ENCODE data around the gene PMP22. TPM values are rescaled to one million over a fixed set of nuclear protein-coding genes. Genes with fewer than 3 reads are reported as not detected.

The PMP22 gene
- total and polyA plus RNA-seq, 2 donors from 2014 or later: 37.0 to 73.6 TPM

GRCh38 chr17:15260376-15261257 lies 4.5 kb downstream of the PMP22 start:
- no peak for FAIRE-seq
- peak; percentile 90 to 96 (median 92) for DNase-seq
- peaks cover 5% of the 10 kb centered on the region for H3K27me3 ChIP-seq (ENCODE audit: control insufficient read depth, insufficient read depth, low read length)
- H3K9ac ChIP-seq (ENCODE audit: low read length in 3 of 3): peak overlapping the region; percentile 34 to 86 (median 52)
- H3K27ac ChIP-seq (ENCODE audit: low read depth in 2 of 2, low read length in 2 of 2): peak overlapping the region; percentile 86 to 90
- H3K9me3 ChIP-seq (ENCODE audit: control insufficient read depth in 2 of 3, insufficient read depth in 1 of 3, low read length in 3 of 3): no peaks in the 10 kb centered on the region
- H3K4me3 ChIP-seq (ENCODE audit: low read length in 3 of 3): peak overlapping the region; percentile 69 to 89 (median 82)
- peaks cover 0 to 17% (median 8%) of the 10 kb centered on the region in 3 donors for H3K4me1 ChIP-seq (ENCODE audit: control insufficient read depth in 2 of 3, insufficient read depth in 2 of 3, low read depth in 1 of 3, low read length in 3 of 3)
- no peaks in the 10 kb centered on the region for H3K36me3 ChIP-seq (ENCODE audit: control insufficient read depth in 2 of 3, insufficient read depth in 3 of 3, low read length in 3 of 3)
- intact Hi-C loops (cut with DNase I): no loop called here
- peak; percentile 77 for TF ChIP-seq CTCF (IDR thresholded peaks at IDR 0.05; ENCODE audit: borderline replicate concordance, extremely low read depth, insufficient read depth)

- Histone ChIP-seq H3K36me3 (ENCODE audit: control insufficient read depth in 2 of 3, insufficient read depth in 3 of 3, low read length in 3 of 3) (no peaks in the 10 kb centered on the region), H3K4me3 (ENCODE audit: low read length in 3 of 3) (peak overlapping the region in 1 of 3 donors; percentile 11), H3K9ac (ENCODE audit: low read length in 3 of 3) (no peak overlapping the region), H3K9me3 (ENCODE audit: control insufficient read depth in 2 of 3, insufficient read depth in 1 of 3, low read length in 3 of 3) (no peaks in the 10 kb centered on the region), H3K27ac (ENCODE audit: low read depth in 2 of 2, low read length in 2 of 2) (no peak overlapping the region), H3K27me3 (ENCODE audit: control insufficient read depth, insufficient read depth, low read length) (no peaks in the 10 kb centered on the region), H3K4me1 (ENCODE audit: control insufficient read depth in 2 of 3, insufficient read depth in 2 of 3, low read depth in 1 of 3, low read length in 3 of 3) (peaks cover 0 to 14% (median 8%) of the 10 kb centered on the region in 3 donors)
- FAIRE-seq: no peak
- DNase-seq: no peak
- no peak for TF ChIP-seq CTCF (IDR thresholded peaks at IDR 0.05; ENCODE audit: borderline replicate concordance, extremely low read depth, insufficient read depth)
- intact Hi-C loops (cut with DNase I): loop anchor here (5.0 kb wide), 1 partner anchor 244 kb away; no protein-coding TSS in a partner anchor
These were observed 7.2 kb downstream of the PMP22 start for GRCh38 chr17:15257796-15258512.

GRCh38 chr17:15257258-15257788 lies 7.8 kb downstream of the PMP22 start:
- Histone ChIP-seq H3K4me3 (ENCODE audit: low read length in 3 of 3) (peak overlapping the region in 1 of 3 donors; percentile 11), H3K9me3 (ENCODE audit: control insufficient read depth in 2 of 3, insufficient read depth in 1 of 3, low read length in 3 of 3) (no peaks in the 10 kb centered on the region), H3K36me3 (ENCODE audit: control insufficient read depth in 2 of 3, insufficient read depth in 3 of 3, low read length in 3 of 3) (no peaks in the 10 kb centered on the region), H3K9ac (ENCODE audit: low read length in 3 of 3) (peak overlapping the region in 1 of 3 donors; percentile 5), H3K27ac (ENCODE audit: low read depth in 2 of 2, low read length in 2 of 2) (no peak overlapping the region), H3K27me3 (ENCODE audit: control insufficient read depth, insufficient read depth, low read length) (no peaks in the 10 kb centered on the region), H3K4me1 (ENCODE audit: control insufficient read depth in 2 of 3, insufficient read depth in 2 of 3, low read depth in 1 of 3, low read length in 3 of 3) (peaks cover 0 to 14% (median 8%) of the 10 kb centered on the region in 3 donors)
- FAIRE-seq (no peak), DNase-seq (peak; percentile 69 to 88 (median 78))
- TF ChIP-seq CTCF (IDR thresholded peaks at IDR 0.05; ENCODE audit: borderline replicate concordance, extremely low read depth, insufficient read depth): peak; percentile 72
- intact Hi-C loops (cut with DNase I): loop anchor here (5.0 kb wide), 1 partner anchor 245 kb away; no protein-coding TSS in a partner anchor
